Measurements from ENCODE around the gene MFSD6L. TPM values are rescaled to one million over a fixed set of nuclear protein-coding genes. Genes with fewer than 3 reads are reported as not detected.

Gene MFSD6L
- polyA plus RNA-seq, 4 donors: 0.16 to 4.7 (median 2.9) TPM

- no peak for DNase-seq (ENCODE audit: low read depth in 4 of 4, low spot score in 3 of 4)
These were observed 45.8 kb downstream of the MFSD6L start for GRCh38 chr17:8753136-8753975.

- DNase-seq (ENCODE audit: low read depth in 4 of 4, low spot score in 3 of 4): no peak
These were observed 49.5 kb downstream of the MFSD6L start for GRCh38 chr17:8749616-8750015.

GRCh38 chr17:8747742-8748141, 51.4 kb downstream of the MFSD6L start:
- no peak for DNase-seq (ENCODE audit: low read depth in 4 of 4, low spot score in 3 of 4)

Other genes with a start within 250 kb of the MFSD6L start
- 100 to 1,000 TPM; 244 to 428 (median 267) TPM for gene MYH10, start 168.6 kb downstream of the MFSD6L start, polyA plus RNA-seq (ENCODE audit: insufficient read length in 4 of 4)
- gene CCDC42, start 54.5 kb downstream of the MFSD6L start, polyA plus RNA-seq (ENCODE audit: insufficient read length in 4 of 4): under 1 TPM; 0.14 to 0.71 (median 0.21) TPM
- gene SPDYE4, start 40.8 kb downstream of the MFSD6L start, polyA plus RNA-seq (ENCODE audit: insufficient read length in 4 of 4): under 1 TPM in 1 of 4 donors, not detected in 3; 0.24 TPM
- 1 to 10 TPM; 1.0 to 1.8 (median 1.6) TPM for gene PIK3R6, start 68.3 kb upstream of the MFSD6L start, polyA plus RNA-seq (ENCODE audit: insufficient read length in 4 of 4)
- gene PIK3R5, start 166.3 kb upstream of the MFSD6L start, polyA plus RNA-seq (ENCODE audit: insufficient read length in 4 of 4): 1 to 10 TPM in 2 of 4 donors, under 1 TPM in 2; 0.59 to 2.1 (median 0.82) TPM
- gene NTN1, start 222.1 kb upstream of the MFSD6L start, polyA plus RNA-seq (ENCODE audit: insufficient read length in 4 of 4): 100 to 1,000 TPM in 1 of 4 donors, 10 to 100 TPM in 1, 1 to 10 TPM in 2; 5.2 to 188 (median 9.4) TPM